ENCODE data around the gene DEPP1.
A peak's percentile ranks its signal among the peaks of the same experiment; 100 is the strongest.

The DEPP1 gene

GRCh38 chr10:44992732-44993225 lies 14.2 kb upstream of the DEPP1 start:
- Histone ChIP-seq H3K36me3 (ENCODE audit: control insufficient read depth in 1 of 2, insufficient read depth in 2 of 2, low read length in 2 of 2) (peaks cover 17 to 19% of the 10 kb centered on the region in 2 donors), H3K9me3 (ENCODE audit: control insufficient read depth in 1 of 2, low read length in 2 of 2) (no peaks in the 10 kb centered on the region), H3K27ac (ENCODE audit: low read length) (no peak overlapping the region), H3K4me3 (ENCODE audit: low read depth in 1 of 2, low read length in 2 of 2) (no peak overlapping the region), H3K27me3 (ENCODE audit: low read depth, low read length) (no peaks in the 10 kb centered on the region), H3K4me1 (ENCODE audit: control insufficient read depth in 1 of 2, insufficient read depth in 2 of 2, low read length in 2 of 2) (peaks cover 17 to 31% of the 10 kb centered on the region in 2 donors)

GRCh38 chr10:44992070-44992731 lies 13.6 kb upstream of the DEPP1 start:
- H3K27ac ChIP-seq (ENCODE audit: low read length) = no peak overlapping the region
- no peak overlapping the region for H3K4me3 ChIP-seq (ENCODE audit: low read depth in 1 of 2, low read length in 2 of 2)
- peaks cover 17 to 19% of the 10 kb centered on the region in 2 donors for H3K36me3 ChIP-seq (ENCODE audit: control insufficient read depth in 1 of 2, insufficient read depth in 2 of 2, low read length in 2 of 2)
- no peaks in the 10 kb centered on the region for H3K27me3 ChIP-seq (ENCODE audit: low read depth, low read length)
- no peaks in the 10 kb centered on the region for H3K9me3 ChIP-seq (ENCODE audit: control insufficient read depth in 1 of 2, low read length in 2 of 2)
- H3K4me1 ChIP-seq (ENCODE audit: control insufficient read depth in 1 of 2, insufficient read depth in 2 of 2, low read length in 2 of 2) = peaks cover 17 to 26% of the 10 kb centered on the region in 2 donors

- no peaks in the 10 kb centered on the region for H3K27me3 ChIP-seq (ENCODE audit: low read depth, low read length)
- no peak overlapping the region for H3K27ac ChIP-seq (ENCODE audit: low read length)
- no peak overlapping the region for H3K4me3 ChIP-seq (ENCODE audit: low read depth in 1 of 2, low read length in 2 of 2)
- peaks cover 12 to 20% of the 10 kb centered on the region in 2 donors for H3K4me1 ChIP-seq (ENCODE audit: control insufficient read depth in 1 of 2, insufficient read depth in 2 of 2, low read length in 2 of 2)
- peaks cover 19 to 20% of the 10 kb centered on the region in 2 donors for H3K36me3 ChIP-seq (ENCODE audit: control insufficient read depth in 1 of 2, insufficient read depth in 2 of 2, low read length in 2 of 2)
- no peaks in the 10 kb centered on the region for H3K9me3 ChIP-seq (ENCODE audit: control insufficient read depth in 1 of 2, low read length in 2 of 2)
These were observed 13.0 kb upstream of the DEPP1 start for GRCh38 chr10:44991571-44991970.

GRCh38 chr10:44990965-44991364 lies 12.4 kb upstream of the DEPP1 start:
- Histone ChIP-seq H3K36me3 (ENCODE audit: control insufficient read depth in 1 of 2, insufficient read depth in 2 of 2, low read length in 2 of 2) (peaks cover 19 to 26% of the 10 kb centered on the region in 2 donors), H3K9me3 (ENCODE audit: control insufficient read depth in 1 of 2, low read length in 2 of 2) (no peaks in the 10 kb centered on the region), H3K4me1 (ENCODE audit: control insufficient read depth in 1 of 2, insufficient read depth in 2 of 2, low read length in 2 of 2) (peaks cover 6 to 14% of the 10 kb centered on the region in 2 donors), H3K4me3 (ENCODE audit: low read depth in 1 of 2, low read length in 2 of 2) (no peak overlapping the region), H3K27ac (ENCODE audit: low read length) (no peak overlapping the region), H3K27me3 (ENCODE audit: low read depth, low read length) (no peaks in the 10 kb centered on the region)

GRCh38 chr10:44990302-44990655 lies 11.7 kb upstream of the DEPP1 start:
- Histone ChIP-seq H3K36me3 (ENCODE audit: control insufficient read depth in 1 of 2, insufficient read depth in 2 of 2, low read length in 2 of 2) (peaks cover 19 to 27% of the 10 kb centered on the region in 2 donors), H3K4me1 (ENCODE audit: control insufficient read depth in 1 of 2, insufficient read depth in 2 of 2, low read length in 2 of 2) (peaks cover 0 to 7% of the 10 kb centered on the region in 2 donors), H3K27ac (ENCODE audit: low read length) (no peak overlapping the region), H3K27me3 (ENCODE audit: low read depth, low read length) (no peaks in the 10 kb centered on the region), H3K4me3 (ENCODE audit: low read depth in 1 of 2, low read length in 2 of 2) (no peak overlapping the region), H3K9me3 (ENCODE audit: control insufficient read depth in 1 of 2, low read length in 2 of 2) (no peaks in the 10 kb centered on the region)

GRCh38 chr10:44989597-44990301 lies 11.1 kb upstream of the DEPP1 start:
- Histone ChIP-seq H3K27ac (ENCODE audit: low read length) (no peak overlapping the region), H3K27me3 (ENCODE audit: low read depth, low read length) (no peaks in the 10 kb centered on the region), H3K4me1 (ENCODE audit: control insufficient read depth in 1 of 2, insufficient read depth in 2 of 2, low read length in 2 of 2) (peaks cover 0 to 2% of the 10 kb centered on the region in 2 donors)

GRCh38 chr10:44988957-44989585 lies 10.5 kb upstream of the DEPP1 start:
- Histone ChIP-seq H3K27ac (ENCODE audit: low read length) (no peak overlapping the region), H3K4me1 (ENCODE audit: control insufficient read depth in 1 of 2, insufficient read depth in 2 of 2, low read length in 2 of 2) (no peaks in the 10 kb centered on the region), H3K4me3 (ENCODE audit: low read depth in 1 of 2, low read length in 2 of 2) (no peak overlapping the region), H3K9me3 (ENCODE audit: control insufficient read depth in 1 of 2, low read length in 2 of 2) (no peaks in the 10 kb centered on the region), H3K27me3 (ENCODE audit: low read depth, low read length) (no peaks in the 10 kb centered on the region), H3K36me3 (ENCODE audit: control insufficient read depth in 1 of 2, insufficient read depth in 2 of 2, low read length in 2 of 2) (peaks cover 27 to 31% of the 10 kb centered on the region in 2 donors)

More at GRCh38 chr10:44989597-44990301, 11.1 kb upstream of the DEPP1 start:
- Histone ChIP-seq H3K9me3 (ENCODE audit: control insufficient read depth in 1 of 2, low read length in 2 of 2) (no peaks in the 10 kb centered on the region), H3K36me3 (ENCODE audit: control insufficient read depth in 1 of 2, insufficient read depth in 2 of 2, low read length in 2 of 2) (peaks cover 24 to 27% of the 10 kb centered on the region in 2 donors), H3K4me3 (ENCODE audit: low read depth in 1 of 2, low read length in 2 of 2) (no peak overlapping the region)

- Histone ChIP-seq H3K36me3 (ENCODE audit: control insufficient read depth in 1 of 2, insufficient read depth in 2 of 2, low read length in 2 of 2) (peaks cover 19 to 20% of the 10 kb centered on the region in 2 donors), H3K27ac (ENCODE audit: low read length) (peak overlapping the region; percentile 10)
These were observed 8.1 kb upstream of the DEPP1 start for GRCh38 chr10:44986670-44987069.

GRCh38 chr10:44986179-44986578 lies 7.6 kb upstream of the DEPP1 start:
- Histone ChIP-seq H3K4me3 (ENCODE audit: low read depth in 1 of 2, low read length in 2 of 2) (no peak overlapping the region), H3K4me1 (ENCODE audit: control insufficient read depth in 1 of 2, insufficient read depth in 2 of 2, low read length in 2 of 2) (peaks cover 5 to 17% of the 10 kb centered on the region in 2 donors), H3K36me3 (ENCODE audit: control insufficient read depth in 1 of 2, insufficient read depth in 2 of 2, low read length in 2 of 2) (peaks cover 14 to 20% of the 10 kb centered on the region in 2 donors), H3K9me3 (ENCODE audit: control insufficient read depth in 1 of 2, low read length in 2 of 2) (no peaks in the 10 kb centered on the region), H3K27me3 (ENCODE audit: low read depth, low read length) (no peaks in the 10 kb centered on the region), H3K27ac (ENCODE audit: low read length) (peak overlapping the region; percentile 10)

More at GRCh38 chr10:44986670-44987069, 8.1 kb upstream of the DEPP1 start:
- Histone ChIP-seq H3K9me3 (ENCODE audit: control insufficient read depth in 1 of 2, low read length in 2 of 2) (no peaks in the 10 kb centered on the region), H3K4me1 (ENCODE audit: control insufficient read depth in 1 of 2, insufficient read depth in 2 of 2, low read length in 2 of 2) (peaks cover 3 to 12% of the 10 kb centered on the region in 2 donors), H3K27me3 (ENCODE audit: low read depth, low read length) (no peaks in the 10 kb centered on the region), H3K4me3 (ENCODE audit: low read depth in 1 of 2, low read length in 2 of 2) (no peak overlapping the region)

GRCh38 chr10:44985175-44985681 lies 6.6 kb upstream of the DEPP1 start:
- Histone ChIP-seq H3K27ac (ENCODE audit: low read length) (peak overlapping the region; percentile 52), H3K27me3 (ENCODE audit: low read depth, low read length) (no peaks in the 10 kb centered on the region), H3K9me3 (ENCODE audit: control insufficient read depth in 1 of 2, low read length in 2 of 2) (no peaks in the 10 kb centered on the region), H3K4me3 (ENCODE audit: low read depth in 1 of 2, low read length in 2 of 2) (no peak overlapping the region), H3K36me3 (ENCODE audit: control insufficient read depth in 1 of 2, insufficient read depth in 2 of 2, low read length in 2 of 2) (peaks cover 14 to 20% of the 10 kb centered on the region in 2 donors), H3K4me1 (ENCODE audit: control insufficient read depth in 1 of 2, insufficient read depth in 2 of 2, low read length in 2 of 2) (peaks cover 13 to 26% of the 10 kb centered on the region in 2 donors)

GRCh38 chr10:44984671-44985101 lies 6.1 kb upstream of the DEPP1 start:
- Histone ChIP-seq H3K27me3 (ENCODE audit: low read depth, low read length) (no peaks in the 10 kb centered on the region), H3K4me3 (ENCODE audit: low read depth in 1 of 2, low read length in 2 of 2) (no peak overlapping the region), H3K4me1 (ENCODE audit: control insufficient read depth in 1 of 2, insufficient read depth in 2 of 2, low read length in 2 of 2) (peaks cover 14 to 32% of the 10 kb centered on the region in 2 donors), H3K9me3 (ENCODE audit: control insufficient read depth in 1 of 2, low read length in 2 of 2) (no peaks in the 10 kb centered on the region), H3K27ac (ENCODE audit: low read length) (no peak overlapping the region), H3K36me3 (ENCODE audit: control insufficient read depth in 1 of 2, insufficient read depth in 2 of 2, low read length in 2 of 2) (peaks cover 14 to 18% of the 10 kb centered on the region in 2 donors)

Data from muscle layer of duodenum (tissue), 2 donors.